GM18507 (cell line): ENCODE data around the gene TUBGCP6.

ENCODE experiments used
- DNase-seq: peaks from one replicate; pipeline ENCODE4 v3.0.0; 2011; ENCODE audit warnings: low read depth; ENCODE audit not compliant: insufficient read length; ENCODE audit errors: extremely low spot score
- FAIRE-seq: peaks from 2 replicates; lab custom pipeline; 2011; peaks lifted over from hg19 to GRCh38; lab: Jason Lieb, UNC

TUBGCP6 gene

DNA sequence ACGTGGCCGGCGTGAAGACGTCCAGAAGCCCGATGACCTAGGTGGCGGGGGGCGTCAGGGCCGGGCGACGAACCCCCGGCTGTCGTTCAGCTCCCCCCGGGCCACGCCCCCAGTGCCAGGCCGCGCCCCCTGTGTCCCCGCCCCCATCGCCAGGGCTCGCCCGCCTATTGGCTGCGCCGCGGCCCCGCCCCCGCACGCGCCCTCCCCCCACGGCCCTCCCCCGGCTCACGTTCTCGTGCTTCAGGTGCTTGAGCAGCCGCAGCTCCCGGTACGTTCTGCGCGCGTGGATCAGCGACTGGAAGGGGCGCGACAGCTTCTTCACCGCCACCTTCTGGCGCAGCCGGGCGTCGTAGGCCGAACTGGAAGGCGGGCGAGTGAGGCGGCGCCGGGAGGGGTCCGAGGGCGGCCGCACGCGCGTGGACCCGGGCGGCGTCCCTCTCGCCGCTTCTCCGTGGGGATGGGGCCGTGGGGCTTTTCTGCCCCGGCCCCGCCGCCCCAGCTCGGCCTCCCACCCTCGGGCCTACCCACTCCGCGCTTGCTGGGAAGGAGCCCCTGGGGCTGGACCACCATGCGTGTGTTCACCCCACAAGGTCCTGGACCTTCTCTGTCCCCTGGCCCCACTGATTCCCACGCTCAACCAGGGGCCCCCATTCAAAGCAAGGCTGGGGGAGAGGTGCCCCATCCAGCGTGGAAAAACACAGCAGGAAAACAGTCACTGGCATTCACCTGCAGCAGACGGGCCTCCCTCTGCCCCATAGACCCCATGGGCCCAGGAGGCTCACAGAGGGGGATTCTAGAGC lies 23.0 kb upstream of the TUBGCP6 start:
- no peak for FAIRE-seq
- DNase-seq, result no peak

DNA sequence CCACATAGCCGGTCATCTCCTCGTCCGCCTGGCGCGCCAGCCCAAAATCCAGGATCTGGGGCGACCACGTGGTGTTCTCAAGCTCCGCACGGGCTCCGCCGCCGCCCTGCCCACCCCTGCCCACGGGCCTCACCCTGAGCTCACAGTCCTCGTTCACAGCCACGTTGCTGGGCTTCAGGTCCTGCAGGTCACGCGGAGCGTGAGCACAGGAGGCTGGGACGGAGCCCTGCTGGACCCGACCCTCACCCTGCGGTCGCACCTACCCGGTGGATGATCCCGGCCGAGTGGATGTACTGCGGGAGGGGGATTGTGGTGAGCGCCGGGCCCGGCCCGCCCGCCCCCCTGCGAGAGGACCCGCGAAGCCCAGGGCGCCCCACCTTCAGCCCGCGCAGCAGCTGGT lies 22.2 kb upstream of the TUBGCP6 start:
- FAIRE-seq, result no peak
- no peak for DNase-seq

DNA sequence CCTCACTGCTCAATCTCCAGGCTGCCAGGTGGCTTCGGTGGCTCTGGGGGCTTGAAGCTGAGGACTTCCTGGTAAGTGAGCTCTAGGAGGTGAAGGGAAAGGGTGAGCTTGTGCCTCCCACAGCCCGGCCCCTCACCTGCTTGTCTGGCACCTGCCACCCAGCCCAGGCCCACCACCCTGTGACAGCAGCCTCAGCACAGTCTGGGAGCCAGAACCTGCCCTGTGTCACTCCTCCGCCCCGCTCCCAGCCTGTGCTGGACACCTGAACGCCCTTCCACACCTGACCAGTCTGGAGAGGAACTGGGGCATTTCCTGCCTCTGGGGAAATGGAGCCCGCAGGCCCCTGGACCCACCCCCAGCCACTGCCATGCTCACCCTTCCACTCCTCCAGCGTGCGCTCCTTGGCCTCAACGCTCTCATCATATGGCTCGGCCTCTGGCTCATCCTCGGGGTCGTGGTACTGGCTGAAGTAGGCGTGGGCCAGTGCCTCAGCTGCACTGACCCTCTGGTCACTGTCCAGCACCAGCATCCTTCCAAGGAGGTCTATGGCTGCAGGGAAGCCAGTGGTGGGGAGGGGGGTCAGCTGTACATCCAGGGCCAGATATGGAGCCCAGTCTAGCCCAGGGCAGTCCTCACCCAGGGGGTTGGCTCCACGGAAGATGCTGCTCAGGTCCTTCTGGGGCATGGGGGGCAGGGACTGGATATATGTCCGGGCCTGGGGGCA lies 20.3 kb upstream of the TUBGCP6 start:
- DNase-seq (no peak), FAIRE-seq (no peak)

DNA sequence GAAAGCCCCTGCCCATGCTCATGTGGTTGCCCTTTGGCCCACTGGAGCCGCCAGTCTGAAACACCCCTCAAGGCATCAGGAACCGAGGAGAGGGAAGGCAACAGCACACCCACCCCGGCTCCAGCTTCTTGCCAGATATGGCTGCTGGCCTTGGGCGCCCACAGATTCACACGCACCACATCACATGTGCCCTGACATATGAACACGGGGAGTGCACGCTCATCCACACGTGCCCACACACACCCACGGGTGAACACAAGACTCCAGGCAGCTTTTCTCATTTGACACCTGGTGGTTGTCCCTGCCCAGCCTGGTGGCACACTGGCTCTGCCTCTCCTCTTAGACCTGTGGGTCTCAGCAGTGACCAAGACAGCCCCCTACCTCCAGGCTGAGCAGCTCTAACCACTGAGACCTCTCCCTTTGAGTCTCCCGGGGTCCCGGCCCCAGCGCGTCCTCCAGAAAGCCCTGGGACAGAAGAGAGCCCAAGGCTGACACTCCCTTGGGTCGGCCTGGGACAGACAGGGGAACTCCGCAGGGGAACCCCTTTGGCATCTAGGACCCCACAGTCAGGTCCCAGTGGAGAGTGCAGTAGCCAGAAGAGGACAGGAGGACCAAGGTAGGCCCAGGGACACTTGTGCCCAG lies 19.4 kb upstream of the TUBGCP6 start:
- FAIRE-seq (no peak), DNase-seq (no peak)

DNA sequence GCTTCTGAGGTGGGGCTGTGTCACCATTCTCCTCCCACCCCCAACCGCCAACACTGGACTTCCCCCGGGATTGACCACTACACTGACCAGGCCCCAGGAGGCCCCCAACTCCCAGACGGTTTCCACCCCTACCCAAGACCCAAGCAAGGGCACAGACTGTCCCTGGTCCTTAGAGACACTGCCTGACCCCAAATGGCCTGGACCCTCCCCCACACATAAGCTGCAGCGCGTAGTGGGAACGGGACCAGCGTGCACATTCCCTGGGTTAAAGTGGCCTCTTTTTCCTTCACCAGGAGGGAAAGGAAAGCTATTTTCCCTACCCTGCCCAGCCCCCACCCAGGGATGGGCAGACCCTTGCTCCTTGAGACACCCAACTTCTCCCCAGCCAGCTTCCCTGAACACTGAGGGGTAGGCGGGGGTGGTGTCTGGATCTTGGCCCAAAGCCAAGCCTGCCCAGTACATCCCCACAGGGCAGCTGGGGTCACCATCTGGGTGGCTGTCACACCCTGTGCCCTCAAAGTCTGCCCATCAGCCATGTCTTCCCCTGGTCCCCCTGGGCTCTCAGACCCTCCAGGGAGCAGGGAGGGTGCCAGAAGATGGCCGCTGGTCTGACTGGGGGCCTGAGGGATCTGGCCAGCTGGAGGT lies 18.3 kb upstream of the TUBGCP6 start:
- no peak for DNase-seq
- FAIRE-seq, result no peak

- FAIRE-seq (no peak), DNase-seq (no peak)
These were observed 17.7 kb upstream of the TUBGCP6 start for GRCh38 chr22:50262460-50262911.

GRCh38 chr22:50261615-50262459 lies 17.0 kb upstream of the TUBGCP6 start, which contains the start of gene MAPK12:
MAPK12 (minus strand) TSS chr22:50261683; CDS start chr22:50261509, 174 bp downstream.
- DNase-seq, result peak; percentile 68
- no peak for FAIRE-seq

- peak; percentile 56 for FAIRE-seq
- DNase-seq, result no peak
These were observed 16.2 kb upstream of the TUBGCP6 start for GRCh38 chr22:50260801-50261614.

DNA sequence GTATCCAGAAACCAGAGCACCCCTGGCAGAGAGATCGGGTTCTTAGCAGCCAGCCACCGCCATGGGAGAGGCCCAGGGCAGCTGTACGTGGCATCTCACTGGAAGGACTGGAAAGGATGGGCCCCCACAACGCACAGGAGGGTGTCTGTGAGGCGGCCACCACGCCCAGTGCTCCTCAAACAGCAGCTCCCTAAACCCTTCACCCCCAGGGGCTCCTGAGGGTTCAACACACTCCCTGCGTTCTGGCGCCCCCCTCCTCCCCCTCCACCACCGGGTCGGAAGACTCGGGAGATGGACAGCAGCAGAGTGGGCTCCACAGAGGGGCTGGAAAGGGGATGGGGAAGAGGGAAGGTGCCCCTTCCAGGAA lies 15.6 kb upstream of the TUBGCP6 start:
- DNase-seq (no peak), FAIRE-seq (no peak)

GRCh38 chr22:50259302-50259701 lies 14.5 kb upstream of the TUBGCP6 start:
- no peak for DNase-seq
- no peak for FAIRE-seq

GRCh38 chr22:50258361-50259292 lies 13.8 kb upstream of the TUBGCP6 start:
- FAIRE-seq, result no peak
- DNase-seq, result no peak

DNA sequence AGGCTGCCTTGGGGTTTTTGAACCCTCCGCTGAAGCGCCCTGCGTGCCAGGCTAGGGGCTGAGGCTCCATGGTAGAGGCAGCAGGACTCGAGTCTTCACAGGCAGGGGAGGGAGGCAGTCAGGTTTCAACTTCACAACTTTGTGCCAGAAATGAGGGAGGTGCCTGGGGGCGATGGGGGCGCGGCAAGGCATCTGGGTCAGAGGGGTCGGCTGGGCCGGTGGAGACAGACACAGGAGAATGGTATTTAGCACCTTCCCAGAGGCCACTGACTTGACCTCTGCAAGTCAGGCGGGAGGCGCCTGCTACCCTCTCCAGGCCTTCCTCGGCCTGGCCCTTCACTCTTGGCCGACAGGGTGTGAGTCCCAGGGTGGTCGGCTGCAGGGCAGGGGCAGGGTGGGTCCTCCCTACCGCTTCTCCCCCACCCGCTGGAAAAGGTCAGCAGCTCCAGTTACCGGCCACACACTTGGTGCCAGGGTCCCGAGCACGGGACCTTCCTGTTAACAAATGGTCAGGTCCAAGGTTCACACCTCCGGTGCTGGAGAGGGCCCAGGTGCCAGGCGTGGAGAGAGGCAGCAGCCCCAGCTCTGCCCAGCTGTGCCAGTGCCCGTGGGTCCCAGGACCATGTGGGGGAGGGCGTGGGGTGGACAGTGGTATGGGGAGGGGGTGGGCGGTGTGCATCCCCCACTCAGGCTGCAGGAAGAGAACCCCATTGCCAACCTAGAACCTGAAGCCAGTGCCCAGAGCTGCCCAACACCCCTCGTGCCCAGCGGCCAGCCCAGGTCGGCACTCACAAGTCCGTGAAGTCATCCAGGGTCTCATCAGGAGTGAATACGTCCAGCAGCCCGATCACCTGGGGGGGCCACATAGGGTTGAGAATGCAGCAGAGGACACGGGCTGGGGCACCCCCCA lies 12.9 kb upstream of the TUBGCP6 start:
- FAIRE-seq, result no peak
- no peak for DNase-seq

DNA sequence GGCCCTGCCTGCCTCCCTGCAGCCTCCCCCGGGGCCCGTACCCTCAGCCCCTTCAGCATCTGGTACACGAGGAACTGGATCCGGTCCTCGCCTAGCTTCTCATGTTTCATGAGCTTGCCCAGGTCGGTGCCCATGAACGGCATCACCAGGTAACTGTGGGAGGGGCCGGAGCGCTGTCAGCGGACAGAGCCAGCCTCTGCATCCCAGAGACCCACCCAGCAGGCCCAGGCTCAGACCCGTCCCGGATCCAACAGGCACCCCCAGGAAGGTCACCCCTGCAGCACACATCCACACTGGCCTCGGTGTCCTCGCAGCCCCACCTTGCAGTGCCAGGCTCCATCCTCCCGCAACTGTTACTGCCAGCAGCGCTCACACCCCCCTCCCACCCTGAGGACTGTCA lies 12.2 kb upstream of the TUBGCP6 start:
- no peak for DNase-seq
- no peak for FAIRE-seq

DNA sequence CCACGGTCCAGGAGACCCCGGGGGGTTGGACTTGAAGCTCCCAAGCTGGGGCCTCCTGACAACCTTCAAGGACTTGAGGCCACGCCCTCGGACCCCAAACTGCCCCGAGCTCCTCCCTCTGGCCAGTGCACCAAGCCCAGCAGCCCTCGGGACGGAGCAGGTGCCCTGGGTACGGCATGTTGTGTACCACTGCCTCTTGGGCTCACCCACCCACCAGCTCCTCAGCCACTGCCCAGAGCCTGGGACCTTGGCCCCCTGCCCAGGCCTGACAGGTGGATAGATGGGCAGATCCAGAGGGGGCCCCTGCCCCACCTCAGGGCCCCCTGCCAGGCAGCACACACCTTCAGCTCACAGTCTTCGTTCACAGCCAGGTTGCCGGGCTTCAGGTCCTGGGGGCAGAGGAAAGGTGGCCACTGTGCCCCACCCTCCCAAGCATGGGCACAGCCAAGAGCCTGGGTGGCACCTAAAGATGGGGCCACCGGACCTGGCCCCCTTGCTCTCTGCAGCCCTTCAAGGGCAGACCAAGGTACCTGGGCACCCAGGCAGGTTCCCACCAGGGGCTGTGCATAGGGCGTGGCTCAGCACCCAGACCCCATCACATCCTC lies 11.5 kb upstream of the TUBGCP6 start:
- no peak for DNase-seq
- FAIRE-seq, result no peak

DNA sequence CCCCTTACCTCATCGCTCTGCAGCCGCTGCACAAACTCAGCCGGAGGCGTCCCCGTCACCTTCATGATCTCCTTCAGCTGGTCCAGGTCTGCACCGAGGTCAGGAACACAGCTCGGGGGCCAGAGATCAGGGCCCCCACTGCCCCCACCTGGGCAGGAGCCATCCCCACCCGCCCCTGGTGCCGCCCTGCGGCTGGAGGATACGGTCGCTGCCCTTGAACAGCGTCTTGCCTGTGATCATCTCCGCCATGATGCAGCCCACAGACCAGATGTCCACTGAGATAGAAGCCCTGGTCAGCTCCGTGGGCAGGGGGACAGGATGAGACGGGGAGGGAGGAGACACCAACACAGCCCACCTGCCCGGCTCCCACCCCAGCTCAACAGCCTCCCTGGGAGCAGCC lies 10.8 kb upstream of the TUBGCP6 start:
- FAIRE-seq, result no peak
- no peak for DNase-seq

DNA sequence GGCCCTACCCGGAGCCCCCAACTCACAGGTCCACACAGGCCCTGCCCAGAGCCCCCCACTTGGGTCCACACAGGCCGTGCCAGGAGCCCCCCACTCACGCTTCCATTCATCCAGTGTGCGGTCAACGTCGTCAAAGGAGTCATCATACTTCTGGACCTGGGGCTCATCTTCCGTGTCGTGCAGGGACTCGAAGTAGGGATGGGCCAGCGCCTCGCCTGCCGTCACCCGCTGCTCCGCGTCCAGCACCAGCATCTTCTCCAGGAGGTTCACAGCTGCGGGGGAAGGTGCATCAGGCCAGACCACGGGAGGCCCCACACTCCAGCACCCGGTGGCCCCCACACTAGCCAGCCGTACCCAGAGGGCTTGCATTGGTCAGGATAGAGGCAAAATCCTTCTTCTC lies 10.3 kb upstream of the TUBGCP6 start:
- DNase-seq (no peak), FAIRE-seq (no peak)
